SK-N-SH treated with all-trans-retinoic acid at 6 μM for 48 hours (cell line): ENCODE measurements around the gene TAF15.

ENCODE experiments used
- ATAC-seq: fragments of 200-7000 bp; cut with Tn5 transposase; 3 replicates; pipeline ENCODE4 v1.9.1; 2020; ENCODE audit warnings: mild to moderate bottlenecking, moderate library complexity
- CSDC2 ChIP-seq: fragments of 250-450 bp; sonication (Bioruptor Pico); IDR thresholded peaks from 2 replicates; pipeline ENCODE4 v1.5.0; 2020; ENCODE audit warnings: mild to moderate bottlenecking, moderate library complexity
- ESRRG ChIP-seq: fragments of 250-450 bp; sonication (Bioruptor Pico); IDR thresholded peaks from 2 replicates; pipeline ENCODE4 v1.6.1; 2021; ENCODE audit warnings: mild to moderate bottlenecking
- GLIS3 ChIP-seq: fragments of 250-450 bp; sonication (Bioruptor Pico); IDR thresholded peaks from 2 replicates; pipeline ENCODE4 v1.5.0; 2020; ENCODE audit warnings: mild to moderate bottlenecking, moderate library complexity
- ISL1 ChIP-seq: fragments of 250-450 bp; sonication (Bioruptor Pico); IDR thresholded peaks from 2 replicates; pipeline ENCODE4 v2.1.2; 2022; ENCODE audit warnings: mild to moderate bottlenecking, moderate library complexity
- OSR1 ChIP-seq: fragments of 250-450 bp; sonication (Bioruptor Pico); IDR thresholded peaks from 2 replicates; pipeline ENCODE4 v1.8.0; 2022; ENCODE audit warnings: moderate library complexity, mild to moderate bottlenecking, inconsistent platforms
- PPARA ChIP-seq: fragments of 250-450 bp; sonication (Bioruptor Pico); IDR thresholded peaks from 2 replicates; pipeline ENCODE4 v1.5.0; 2020; ENCODE audit warnings: mild to moderate bottlenecking, borderline replicate concordance
- RARB ChIP-seq: fragments of 250-450 bp; sonication (Bioruptor Pico); IDR thresholded peaks from 2 replicates; pipeline ENCODE4 v1.8.0; 2021; ENCODE audit warnings: mild to moderate bottlenecking, moderate library complexity
- SNAI2 ChIP-seq: fragments of 250-450 bp; sonication (Bioruptor Pico); IDR thresholded peaks from 2 replicates; pipeline ENCODE4 v1.5.0; 2020; ENCODE audit warnings: mild to moderate bottlenecking, moderate library complexity
- TCF4 ChIP-seq: fragments of 250-450 bp; sonication (Bioruptor Pico); IDR thresholded peaks from 2 replicates; pipeline ENCODE4 v1.8.0; 2021; ENCODE audit warnings: mild to moderate bottlenecking, moderate library complexity, borderline replicate concordance
- ZC3H10 ChIP-seq: fragments of 250-450 bp; sonication (Bioruptor Pico); IDR thresholded peaks from 2 replicates; pipeline ENCODE4 v1.5.1; 2021; ENCODE audit warnings: mild to moderate bottlenecking, moderate library complexity
- ZFP3 ChIP-seq: fragments of 250-450 bp; sonication (Bioruptor Pico); IDR thresholded peaks from 2 replicates; pipeline ENCODE4 v1.5.0; 2020; ENCODE audit warnings: mild to moderate bottlenecking, moderate library complexity
- ZFP30 ChIP-seq: fragments of 450-650 bp; formaldehyde crosslinking; IDR thresholded peaks from 2 replicates; pipeline ENCODE4 v1.5.0; 2022; ENCODE audit warnings: mild to moderate bottlenecking, moderate library complexity
- ZNF565 ChIP-seq: fragments of 450-650 bp; formaldehyde crosslinking; conservative IDR thresholded peaks from 2 replicates; pipeline ENCODE4 v1.5.0; 2020; ENCODE audit warnings: low read depth, mild to moderate bottlenecking, moderate library complexity
- ZNF70 ChIP-seq: fragments of 450-650 bp; formaldehyde crosslinking; IDR thresholded peaks from 2 replicates; pipeline ENCODE4 v1.5.0; 2020; ENCODE audit warnings: mild to moderate bottlenecking, moderate library complexity
- ZNF8 ChIP-seq: fragments of 450-650 bp; formaldehyde crosslinking; IDR thresholded peaks from 2 replicates; pipeline ENCODE4 v1.5.0; 2020; ENCODE audit warnings: mild to moderate bottlenecking, moderate library complexity
- TF ChIP-seq, protein P1 (sequence below): fragments of 250-450 bp; sonication (Bioruptor Pico); IDR thresholded peaks from 2 replicates; pipeline ENCODE4 v1.8.0; 2021; ENCODE audit warnings: low read depth, mild to moderate bottlenecking, moderate library complexity, borderline replicate concordance
- TF ChIP-seq, protein P2 (sequence below): fragments of 250-450 bp; sonication (Bioruptor Pico); IDR thresholded peaks from 2 replicates; pipeline ENCODE4 v1.5.1; 2020; ENCODE audit warnings: low read depth, mild to moderate bottlenecking, moderate library complexity
- TF ChIP-seq, protein P3 (sequence below): fragments of 250-450 bp; sonication (Bioruptor Pico); IDR thresholded peaks from 2 replicates; pipeline ENCODE4 v1.5.0; 2020; ENCODE audit warnings: mild to moderate bottlenecking, moderate library complexity
- TF ChIP-seq, protein P4 (sequence below): fragments of 250-450 bp; sonication (Bioruptor Pico); IDR thresholded peaks from 2 replicates; pipeline ENCODE4 v1.8.0; 2020; ENCODE audit warnings: mild to moderate bottlenecking, moderate library complexity, borderline replicate concordance
- TF ChIP-seq, protein P5 (sequence below): fragments of 250-450 bp; sonication (Bioruptor Pico); IDR thresholded peaks from 2 replicates; pipeline ENCODE4 v1.5.1; 2021; ENCODE audit warnings: mild to moderate bottlenecking, moderate library complexity

The TAF15 gene

DNA sequence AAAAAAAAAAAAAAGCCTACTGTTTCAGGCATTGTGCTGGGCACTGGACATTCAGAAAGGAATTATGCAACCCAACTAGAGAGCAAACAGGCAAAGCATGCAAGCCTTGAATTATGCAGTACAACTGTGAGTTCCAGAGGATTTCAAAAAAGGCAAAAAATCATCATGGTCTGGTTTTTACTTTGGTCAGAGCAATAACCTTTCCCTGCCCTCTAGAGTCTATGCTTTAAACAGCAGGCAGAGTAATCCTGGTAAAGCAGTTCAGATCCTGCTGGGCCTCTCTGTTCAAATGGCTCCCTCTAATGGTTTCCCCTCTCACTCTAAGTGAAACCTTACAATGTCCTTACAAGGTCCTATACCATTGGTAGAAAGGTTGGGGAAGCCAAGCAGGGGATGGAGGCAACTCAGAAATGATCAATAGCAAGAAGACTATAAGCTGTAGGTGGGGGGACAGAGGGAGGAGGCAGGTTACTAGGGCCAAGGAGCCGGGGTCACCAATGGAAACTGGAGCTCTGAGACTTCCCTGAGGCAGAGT, 4.6 kb upstream of the TAF15 start (continued):
- TF ChIP-seq, protein P1, sequence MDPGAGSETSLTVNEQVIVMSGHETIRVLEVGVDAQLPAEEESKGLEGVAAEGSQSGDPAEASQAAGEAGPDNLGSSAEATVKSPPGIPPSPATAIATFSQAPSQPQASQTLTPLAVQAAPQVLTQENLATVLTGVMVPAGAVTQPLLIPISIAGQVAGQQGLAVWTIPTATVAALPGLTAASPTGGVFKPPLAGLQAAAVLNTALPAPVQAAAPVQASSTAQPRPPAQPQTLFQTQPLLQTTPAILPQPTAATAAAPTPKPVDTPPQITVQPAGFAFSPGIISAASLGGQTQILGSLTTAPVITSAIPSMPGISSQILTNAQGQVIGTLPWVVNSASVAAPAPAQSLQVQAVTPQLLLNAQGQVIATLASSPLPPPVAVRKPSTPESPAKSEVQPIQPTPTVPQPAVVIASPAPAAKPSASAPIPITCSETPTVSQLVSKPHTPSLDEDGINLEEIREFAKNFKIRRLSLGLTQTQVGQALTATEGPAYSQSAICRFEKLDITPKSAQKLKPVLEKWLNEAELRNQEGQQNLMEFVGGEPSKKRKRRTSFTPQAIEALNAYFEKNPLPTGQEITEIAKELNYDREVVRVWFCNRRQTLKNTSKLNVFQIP (CRISPR knock-in tag): no peak
- TF ChIP-seq, protein P2, sequence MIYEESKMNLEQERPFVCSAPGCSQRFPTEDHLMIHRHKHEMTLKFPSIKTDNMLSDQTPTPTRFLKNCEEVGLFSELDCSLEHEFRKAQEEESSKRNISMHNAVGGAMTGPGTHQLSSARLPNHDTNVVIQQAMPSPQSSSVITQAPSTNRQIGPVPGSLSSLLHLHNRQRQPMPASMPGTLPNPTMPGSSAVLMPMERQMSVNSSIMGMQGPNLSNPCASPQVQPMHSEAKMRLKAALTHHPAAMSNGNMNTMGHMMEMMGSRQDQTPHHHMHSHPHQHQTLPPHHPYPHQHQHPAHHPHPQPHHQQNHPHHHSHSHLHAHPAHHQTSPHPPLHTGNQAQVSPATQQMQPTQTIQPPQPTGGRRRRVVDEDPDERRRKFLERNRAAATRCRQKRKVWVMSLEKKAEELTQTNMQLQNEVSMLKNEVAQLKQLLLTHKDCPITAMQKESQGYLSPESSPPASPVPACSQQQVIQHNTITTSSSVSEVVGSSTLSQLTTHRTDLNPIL: no peak
- no peak for TF ChIP-seq ZFP3 (CRISPR knock-in tag)
- TF ChIP-seq ESRRG: no peak
- TF ChIP-seq ZNF8 (CRISPR knock-in tag): no peak

DNA sequence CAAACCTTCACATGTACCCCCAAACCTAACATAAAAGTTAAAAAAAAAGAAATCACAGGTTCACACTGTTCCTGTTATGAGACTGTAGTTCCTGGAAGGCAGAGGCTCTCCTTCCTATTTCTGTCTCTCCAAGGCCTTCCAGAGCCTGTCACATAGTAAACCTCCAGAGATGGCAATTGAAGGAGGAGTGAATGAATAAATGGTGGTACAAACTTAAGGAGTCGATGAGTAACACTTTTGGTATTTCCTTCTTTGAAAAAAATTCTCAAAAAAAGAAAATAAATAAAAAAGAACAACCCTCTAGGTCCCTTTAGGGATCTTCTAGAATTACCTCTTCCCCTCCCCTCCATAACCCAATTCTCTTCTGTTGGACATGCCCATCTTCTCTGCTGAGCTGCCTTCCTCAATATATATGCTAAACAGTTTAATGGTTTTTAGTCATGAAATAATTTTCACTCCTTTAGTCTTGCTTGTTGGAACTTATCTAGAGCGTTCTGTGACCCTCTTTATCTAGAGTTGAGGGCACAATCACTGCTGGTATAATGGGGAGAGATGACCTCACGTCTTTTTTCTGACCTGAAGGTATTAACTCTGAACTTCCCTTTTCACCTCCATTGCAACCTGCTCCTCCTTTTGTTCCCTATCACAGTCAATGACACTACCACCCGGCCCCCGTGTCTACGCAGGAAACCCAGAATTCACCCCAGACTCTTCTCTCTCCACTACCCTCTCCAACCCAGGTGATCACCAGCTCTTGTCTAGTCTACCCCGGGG, 1.7 kb upstream of the TAF15 start:
- ATAC-seq: no peak
- TF ChIP-seq ISL1 (CRISPR knock-in tag): no peak
- TF ChIP-seq GLIS3 (CRISPR knock-in tag): no peak
- no peak for TF ChIP-seq ZFP30 (CRISPR knock-in tag)

DNA sequence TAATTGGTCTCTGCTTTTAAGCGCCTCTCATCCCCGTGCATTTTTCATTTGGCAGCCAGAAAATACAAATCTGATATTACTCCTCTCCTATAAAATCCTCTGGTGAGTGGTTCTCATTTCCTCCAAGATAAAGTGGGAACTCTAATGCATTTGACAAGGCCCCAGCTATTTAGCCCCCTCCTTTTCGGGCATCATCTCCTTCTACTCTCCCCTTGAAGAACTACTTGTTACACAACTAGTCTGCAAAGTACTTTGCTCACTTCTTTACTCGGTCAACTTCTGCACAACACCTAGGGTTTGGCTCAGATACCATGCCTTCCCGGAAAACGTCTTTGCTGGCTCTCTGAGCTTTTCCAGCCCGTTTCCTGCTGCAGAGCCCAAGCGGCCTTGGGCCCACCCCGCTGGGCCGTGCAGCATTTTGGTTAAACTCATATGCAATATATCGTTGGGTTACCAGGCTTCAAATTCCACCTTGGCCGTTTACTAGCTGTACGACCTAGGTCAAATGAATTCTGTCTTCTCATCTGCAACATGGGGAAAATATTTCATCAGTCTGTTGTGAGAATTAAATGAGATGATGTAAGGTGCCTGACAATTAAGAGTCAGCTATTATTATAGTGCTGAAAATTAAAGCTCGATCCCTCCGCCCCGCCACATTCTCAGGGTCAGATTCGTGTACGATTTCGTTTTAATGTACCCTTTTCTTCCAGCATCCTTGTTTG, 883 bp upstream of the TAF15 start:
- no peak for ATAC-seq

DNA sequence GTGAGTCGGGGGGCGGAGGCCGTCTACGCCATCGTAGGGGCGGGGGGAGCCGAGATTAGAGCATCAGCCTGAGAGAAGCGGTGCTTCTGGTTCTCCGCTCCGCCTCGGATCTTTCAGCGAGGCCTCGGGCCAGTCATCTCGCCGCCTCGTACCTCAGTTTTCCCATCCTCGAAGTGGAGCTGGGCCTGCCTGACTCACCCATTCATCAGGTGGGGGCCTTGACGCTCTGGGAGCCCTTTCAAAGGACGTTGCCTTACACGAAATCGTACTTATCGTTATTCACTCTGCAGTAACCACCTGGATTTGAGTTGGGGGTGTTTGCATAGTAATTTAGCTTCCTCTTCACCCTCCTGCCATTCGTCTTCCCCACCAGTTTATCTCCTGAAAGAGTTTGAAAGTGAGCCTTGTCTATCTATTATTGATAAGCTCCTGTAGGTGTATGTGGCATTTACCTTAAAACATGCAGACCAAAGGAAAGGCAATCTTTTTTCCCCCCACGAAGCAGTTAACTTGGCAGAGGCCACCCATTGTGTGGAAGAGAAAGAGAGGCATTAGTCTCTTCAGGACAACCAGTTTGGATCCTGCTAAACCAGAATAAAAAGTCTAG, 674 bp downstream of the TAF15 start:
- TF ChIP-seq ZFP3 (CRISPR knock-in tag) (no peak), ZNF70 (CRISPR knock-in tag) (no peak), SNAI2 (CRISPR knock-in tag) (no peak)
- peak; percentile 10 for ATAC-seq

More for the DNA sequence above, 883 bp upstream of the TAF15 start:
- no peak for TF ChIP-seq OSR1 (CRISPR knock-in tag)

DNA sequence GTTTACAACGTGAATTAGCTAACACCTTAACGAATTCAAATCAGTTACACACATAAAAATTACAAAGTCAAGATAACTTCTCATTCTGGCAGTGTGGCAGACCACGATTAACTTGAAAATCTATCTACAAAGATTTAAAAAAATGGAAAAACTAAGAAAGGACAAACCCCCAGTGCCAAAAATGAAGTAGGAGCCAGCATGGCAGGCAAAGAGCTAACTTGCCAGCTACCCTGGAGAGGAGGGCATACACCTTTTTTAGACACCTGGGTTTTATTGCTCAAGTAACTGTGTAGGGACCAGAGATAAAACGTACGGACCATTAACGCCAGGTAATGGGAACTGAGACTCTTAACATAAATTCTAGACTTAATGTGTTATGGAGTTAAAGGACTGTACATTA, 2.5 kb downstream of the TAF15 start:
- no peak for ATAC-seq
- TF ChIP-seq GLIS3 (CRISPR knock-in tag) (no peak), CSDC2 (CRISPR knock-in tag) (no peak), ZFP3 (CRISPR knock-in tag) (no peak), PPARA (no peak), ZFP30 (CRISPR knock-in tag) (no peak), TCF4 (CRISPR knock-in tag) (no peak), ISL1 (CRISPR knock-in tag) (no peak), SNAI2 (CRISPR knock-in tag) (no peak), ZNF70 (CRISPR knock-in tag) (no peak), ZNF565 (CRISPR knock-in tag) (no peak), ZC3H10 (CRISPR knock-in tag) (no peak), RARB (CRISPR knock-in tag) (no peak)
- TF ChIP-seq, protein P2: no peak
- TF ChIP-seq, protein P3, sequence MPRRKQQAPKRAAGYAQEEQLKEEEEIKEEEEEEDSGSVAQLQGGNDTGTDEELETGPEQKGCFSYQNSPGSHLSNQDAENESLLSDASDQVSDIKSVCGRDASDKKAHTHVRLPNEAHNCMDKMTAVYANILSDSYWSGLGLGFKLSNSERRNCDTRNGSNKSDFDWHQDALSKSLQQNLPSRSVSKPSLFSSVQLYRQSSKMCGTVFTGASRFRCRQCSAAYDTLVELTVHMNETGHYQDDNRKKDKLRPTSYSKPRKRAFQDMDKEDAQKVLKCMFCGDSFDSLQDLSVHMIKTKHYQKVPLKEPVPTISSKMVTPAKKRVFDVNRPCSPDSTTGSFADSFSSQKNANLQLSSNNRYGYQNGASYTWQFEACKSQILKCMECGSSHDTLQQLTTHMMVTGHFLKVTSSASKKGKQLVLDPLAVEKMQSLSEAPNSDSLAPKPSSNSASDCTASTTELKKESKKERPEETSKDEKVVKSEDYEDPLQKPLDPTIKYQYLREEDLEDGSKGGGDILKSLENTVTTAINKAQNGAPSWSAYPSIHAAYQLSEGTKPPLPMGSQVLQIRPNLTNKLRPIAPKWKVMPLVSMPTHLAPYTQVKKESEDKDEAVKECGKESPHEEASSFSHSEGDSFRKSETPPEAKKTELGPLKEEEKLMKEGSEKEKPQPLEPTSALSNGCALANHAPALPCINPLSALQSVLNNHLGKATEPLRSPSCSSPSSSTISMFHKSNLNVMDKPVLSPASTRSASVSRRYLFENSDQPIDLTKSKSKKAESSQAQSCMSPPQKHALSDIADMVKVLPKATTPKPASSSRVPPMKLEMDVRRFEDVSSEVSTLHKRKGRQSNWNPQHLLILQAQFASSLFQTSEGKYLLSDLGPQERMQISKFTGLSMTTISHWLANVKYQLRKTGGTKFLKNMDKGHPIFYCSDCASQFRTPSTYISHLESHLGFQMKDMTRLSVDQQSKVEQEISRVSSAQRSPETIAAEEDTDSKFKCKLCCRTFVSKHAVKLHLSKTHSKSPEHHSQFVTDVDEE (CRISPR knock-in tag): no peak
- TF ChIP-seq, protein P4, sequence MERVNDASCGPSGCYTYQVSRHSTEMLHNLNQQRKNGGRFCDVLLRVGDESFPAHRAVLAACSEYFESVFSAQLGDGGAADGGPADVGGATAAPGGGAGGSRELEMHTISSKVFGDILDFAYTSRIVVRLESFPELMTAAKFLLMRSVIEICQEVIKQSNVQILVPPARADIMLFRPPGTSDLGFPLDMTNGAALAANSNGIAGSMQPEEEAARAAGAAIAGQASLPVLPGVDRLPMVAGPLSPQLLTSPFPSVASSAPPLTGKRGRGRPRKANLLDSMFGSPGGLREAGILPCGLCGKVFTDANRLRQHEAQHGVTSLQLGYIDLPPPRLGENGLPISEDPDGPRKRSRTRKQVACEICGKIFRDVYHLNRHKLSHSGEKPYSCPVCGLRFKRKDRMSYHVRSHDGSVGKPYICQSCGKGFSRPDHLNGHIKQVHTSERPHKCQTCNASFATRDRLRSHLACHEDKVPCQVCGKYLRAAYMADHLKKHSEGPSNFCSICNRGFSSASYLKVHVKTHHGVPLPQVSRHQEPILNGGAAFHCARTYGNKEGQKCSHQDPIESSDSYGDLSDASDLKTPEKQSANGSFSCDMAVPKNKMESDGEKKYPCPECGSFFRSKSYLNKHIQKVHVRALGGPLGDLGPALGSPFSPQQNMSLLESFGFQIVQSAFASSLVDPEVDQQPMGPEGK: no peak
- TF ChIP-seq, protein P5, sequence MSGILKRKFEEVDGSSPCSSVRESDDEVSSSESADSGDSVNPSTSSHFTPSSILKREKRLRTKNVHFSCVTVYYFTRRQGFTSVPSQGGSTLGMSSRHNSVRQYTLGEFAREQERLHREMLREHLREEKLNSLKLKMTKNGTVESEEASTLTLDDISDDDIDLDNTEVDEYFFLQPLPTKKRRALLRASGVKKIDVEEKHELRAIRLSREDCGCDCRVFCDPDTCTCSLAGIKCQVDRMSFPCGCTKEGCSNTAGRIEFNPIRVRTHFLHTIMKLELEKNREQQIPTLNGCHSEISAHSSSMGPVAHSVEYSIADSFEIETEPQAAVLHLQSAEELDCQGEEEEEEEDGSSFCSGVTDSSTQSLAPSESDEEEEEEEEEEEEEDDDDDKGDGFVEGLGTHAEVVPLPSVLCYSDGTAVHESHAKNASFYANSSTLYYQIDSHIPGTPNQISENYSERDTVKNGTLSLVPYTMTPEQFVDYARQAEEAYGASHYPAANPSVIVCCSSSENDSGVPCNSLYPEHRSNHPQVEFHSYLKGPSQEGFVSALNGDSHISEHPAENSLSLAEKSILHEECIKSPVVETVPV: no peak
